GM12892 (cell line): ENCODE results near the gene NAV3.

ENCODE experiments used
- POLR2A ChIP-seq: IDR thresholded peaks from 2 replicates; pipeline ENCODE4 v1.6.1; 2011; ENCODE audit warnings: low read depth, low read length, control low read depth
- POLR2AphosphoS5 ChIP-seq: IDR thresholded peaks from 2 replicates; pipeline ENCODE4 v1.6.1; 2011; ENCODE audit warnings: low read depth, low read length, control low read depth
- TAF1 ChIP-seq: IDR thresholded peaks from 2 replicates; pipeline ENCODE4 v1.6.1; 2011; ENCODE audit warnings: low read depth, mild to moderate bottlenecking, control low read depth, low read length, borderline replicate concordance

DNA sequence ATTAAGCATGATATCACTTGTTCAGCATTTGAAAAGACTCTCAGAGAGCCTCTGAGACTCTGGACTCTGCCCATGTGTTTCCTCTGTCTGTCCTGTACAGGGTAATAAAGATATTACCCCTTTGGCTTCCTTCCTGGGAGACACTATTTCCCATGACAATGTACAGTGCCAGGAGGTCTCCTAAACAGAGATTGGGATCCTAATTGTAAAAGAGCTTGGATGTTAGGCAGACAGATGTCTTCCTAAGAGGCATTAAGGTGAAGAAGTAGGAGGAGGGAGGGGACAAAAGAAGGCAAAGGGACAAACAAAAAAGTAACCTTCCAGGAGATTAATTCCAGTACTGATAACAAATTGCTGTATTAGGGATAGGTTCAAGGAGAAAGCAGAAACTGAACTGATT lies 45.5 kb upstream of the NAV3 start:
- TF ChIP-seq POLR2A (no peak), POLR2AphosphoS5 (no peak), TAF1 (no peak)
